Endothelial cell (in vitro differentiated cells): Measurements from ENCODE around the gene PER2. TPM values are rescaled to one million over a fixed set of nuclear protein-coding genes. Genes with fewer than 3 reads are reported as not detected.

Experiments used
- DNase-seq: peaks from one replicate; pipeline ENCODE4 v3.0.0; 2021; ENCODE audit warnings: low spot score
- H3K27ac Mint-ChIP-seq: one replicate; pipeline ENCODE4 v1.8.0; 2021; ENCODE audit warnings: mixed read lengths, inconsistent platforms; ENCODE audit not compliant: unreplicated experiment
- H3K27me3 Mint-ChIP-seq: one replicate; pipeline ENCODE4 v1.8.0; 2021; ENCODE audit warnings: mild to moderate bottlenecking, moderate library complexity, mixed read lengths, inconsistent platforms; ENCODE audit not compliant: unreplicated experiment
- H3K36me3 Mint-ChIP-seq: one replicate; pipeline ENCODE4 v1.8.0; 2021; ENCODE audit warnings: mild to moderate bottlenecking, low read depth, mixed read lengths, inconsistent platforms; ENCODE audit not compliant: unreplicated experiment
- H3K4me1 Mint-ChIP-seq: one replicate; pipeline ENCODE4 v1.8.0; 2021; ENCODE audit warnings: mild to moderate bottlenecking, mixed read lengths, inconsistent platforms; ENCODE audit not compliant: unreplicated experiment
- H3K4me3 Mint-ChIP-seq: one replicate; pipeline ENCODE4 v1.8.0; 2021; ENCODE audit warnings: mild to moderate bottlenecking, mixed read lengths, inconsistent platforms; ENCODE audit not compliant: unreplicated experiment
- H3K9me3 Mint-ChIP-seq: one replicate; pipeline ENCODE4 v1.8.0; 2021; ENCODE audit warnings: mixed read lengths, inconsistent platforms; ENCODE audit not compliant: unreplicated experiment
- total RNA-seq: library from RNA; stranded (reverse); fragmentation: NEBNext Ultra II Directional; extraction: Animal tissue kit (Norgen Biotek cat#: 25700); gene quantifications from one replicate; pipeline ENCODE4 v1.2.1, GENCODE V29; 2021; ENCODE audit not compliant: unreplicated experiment
- TF ChIP-seq, protein P1 (sequence below): fragments of 200-600 bp; sonication (generic); IDR thresholded peaks from one replicate; pipeline ENCODE4 v1.5.0; 2021; ENCODE audit warnings: antibody characterized with exemption; ENCODE audit not compliant: unreplicated experiment

The PER2 gene
- total RNA-seq, 1 donor from 2014 or later: 5.5 TPM

DNA sequence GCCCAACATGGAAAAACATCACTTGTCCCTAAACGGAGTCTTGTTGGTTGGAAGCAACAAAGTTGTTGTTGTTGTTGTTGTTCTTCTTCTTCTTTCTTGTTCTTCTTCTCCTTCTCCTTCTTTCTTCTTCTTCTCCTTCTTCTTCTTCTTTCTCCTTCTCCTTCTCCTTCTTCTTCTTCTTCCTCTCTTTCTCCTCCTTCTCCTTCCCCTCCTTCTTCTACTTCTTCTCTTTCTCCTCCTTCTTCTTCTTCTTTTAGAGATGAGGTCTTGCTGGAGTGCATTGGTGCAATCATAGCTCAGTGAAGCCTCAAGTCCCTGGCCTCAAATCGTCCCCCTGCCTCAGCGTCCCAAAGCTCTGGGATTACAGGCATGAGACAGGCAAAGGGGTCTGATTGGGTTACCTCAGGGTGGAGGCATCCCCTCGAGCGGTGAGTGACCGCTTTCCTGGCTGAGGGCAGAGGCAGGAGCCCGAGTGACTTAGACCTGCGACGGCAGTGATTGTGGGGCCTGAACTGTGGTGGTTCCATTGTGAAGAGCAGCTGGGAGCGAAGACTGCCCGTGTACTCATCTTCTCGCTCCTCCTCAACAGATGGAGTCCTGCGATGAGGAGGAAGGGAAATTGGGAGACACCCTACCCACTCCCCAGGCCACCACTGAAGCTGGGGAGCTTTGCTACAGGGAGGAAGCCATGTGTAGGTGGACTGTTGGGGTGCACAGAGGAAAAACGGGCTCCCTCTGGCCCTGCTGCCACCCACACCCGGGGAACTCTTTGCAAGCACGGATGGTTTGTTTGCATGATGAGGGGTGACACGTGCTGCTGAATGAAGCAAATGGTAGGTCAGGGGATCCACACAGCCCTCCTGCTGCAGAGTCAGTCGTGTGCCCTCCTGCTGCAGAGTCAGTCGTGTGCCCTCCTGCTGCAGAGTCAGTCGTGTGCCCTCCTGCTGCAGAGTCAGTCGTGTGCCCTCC, 7.0 kb upstream of the PER2 start:
- Mint-ChIP-seq H3K9me3 (no peaks in the 10 kb centered on the region), H3K27me3 (peaks cover 9% of the 10 kb centered on the region), H3K27ac (no peak overlapping the region), H3K4me3 (no peak overlapping the region), H3K36me3 (no peaks in the 10 kb centered on the region), H3K4me1 (peaks cover 4% of the 10 kb centered on the region)
- DNase-seq: no peak
- TF ChIP-seq, protein P1, sequence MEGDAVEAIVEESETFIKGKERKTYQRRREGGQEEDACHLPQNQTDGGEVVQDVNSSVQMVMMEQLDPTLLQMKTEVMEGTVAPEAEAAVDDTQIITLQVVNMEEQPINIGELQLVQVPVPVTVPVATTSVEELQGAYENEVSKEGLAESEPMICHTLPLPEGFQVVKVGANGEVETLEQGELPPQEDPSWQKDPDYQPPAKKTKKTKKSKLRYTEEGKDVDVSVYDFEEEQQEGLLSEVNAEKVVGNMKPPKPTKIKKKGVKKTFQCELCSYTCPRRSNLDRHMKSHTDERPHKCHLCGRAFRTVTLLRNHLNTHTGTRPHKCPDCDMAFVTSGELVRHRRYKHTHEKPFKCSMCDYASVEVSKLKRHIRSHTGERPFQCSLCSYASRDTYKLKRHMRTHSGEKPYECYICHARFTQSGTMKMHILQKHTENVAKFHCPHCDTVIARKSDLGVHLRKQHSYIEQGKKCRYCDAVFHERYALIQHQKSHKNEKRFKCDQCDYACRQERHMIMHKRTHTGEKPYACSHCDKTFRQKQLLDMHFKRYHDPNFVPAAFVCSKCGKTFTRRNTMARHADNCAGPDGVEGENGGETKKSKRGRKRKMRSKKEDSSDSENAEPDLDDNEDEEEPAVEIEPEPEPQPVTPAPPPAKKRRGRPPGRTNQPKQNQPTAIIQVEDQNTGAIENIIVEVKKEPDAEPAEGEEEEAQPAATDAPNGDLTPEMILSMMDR: no peak

DNA sequence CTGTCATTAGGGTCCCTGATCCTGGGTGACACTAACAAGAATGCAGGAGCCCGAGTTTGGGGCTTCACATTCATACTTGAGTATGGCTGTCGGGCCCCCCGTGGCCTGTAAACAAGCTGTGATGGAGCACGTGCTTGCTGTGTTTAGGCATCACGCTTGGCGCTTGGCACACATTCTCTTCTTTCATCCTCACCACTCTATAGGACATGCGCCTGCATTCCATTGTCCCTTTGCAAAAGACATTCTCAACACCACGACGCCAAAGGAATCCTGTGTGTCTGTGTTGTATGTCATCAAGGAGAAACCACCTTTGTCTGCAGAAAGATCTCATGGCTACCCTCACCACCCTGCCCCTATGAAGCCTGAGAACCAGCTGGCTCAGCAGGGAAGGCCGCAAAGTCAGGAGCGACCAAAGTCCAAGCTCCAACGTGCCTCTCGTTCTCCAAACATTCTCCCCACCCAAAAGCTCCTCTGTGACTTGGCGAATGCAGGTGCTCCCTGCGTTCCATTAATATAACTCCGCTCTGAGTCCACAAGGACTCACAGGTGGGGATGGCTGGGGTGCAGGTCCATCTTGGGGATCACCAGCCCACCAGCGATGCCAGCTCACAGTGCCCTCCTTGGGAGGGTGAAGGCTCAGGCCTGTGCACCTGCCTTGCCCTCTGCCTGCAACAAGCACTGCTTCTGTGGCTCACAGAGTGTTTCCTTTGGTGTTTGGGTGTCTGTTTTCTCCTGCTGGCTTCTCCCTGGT, 6.2 kb upstream of the PER2 start:
- TF ChIP-seq, protein P1: no peak
- H3K27ac Mint-ChIP-seq: no peak overlapping the region
- peak overlapping the region; percentile 3 for H3K4me3 Mint-ChIP-seq
- DNase-seq: no peak
- peaks cover 14% of the 10 kb centered on the region for H3K27me3 Mint-ChIP-seq
- no peaks in the 10 kb centered on the region for H3K9me3 Mint-ChIP-seq
- H3K36me3 Mint-ChIP-seq: no peaks in the 10 kb centered on the region
- H3K4me1 Mint-ChIP-seq: peaks cover 11% of the 10 kb centered on the region

DNA sequence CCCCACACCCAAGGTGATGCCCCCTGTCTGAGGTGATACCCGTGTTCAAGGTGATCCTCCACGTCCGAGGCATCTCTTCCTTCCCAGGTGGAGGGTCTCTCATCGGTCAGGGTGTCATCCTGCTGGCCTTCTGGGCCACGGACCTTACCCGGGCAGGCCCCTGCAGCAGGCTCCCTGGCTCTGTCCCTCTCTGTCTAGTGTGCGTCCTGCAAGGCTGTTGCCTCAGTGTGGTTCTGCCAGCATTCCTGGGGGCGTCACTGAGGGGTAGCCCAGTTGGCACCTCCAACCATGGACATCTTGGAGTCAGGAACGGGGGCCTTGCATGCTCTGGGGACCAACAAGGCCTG, 5.6 kb upstream of the PER2 start:
- no peak overlapping the region for H3K27ac Mint-ChIP-seq
- no peaks in the 10 kb centered on the region for H3K36me3 Mint-ChIP-seq
- H3K4me3 Mint-ChIP-seq: no peak overlapping the region
- H3K4me1 Mint-ChIP-seq: peaks cover 16% of the 10 kb centered on the region
- TF ChIP-seq, protein P1: no peak
- no peaks in the 10 kb centered on the region for H3K9me3 Mint-ChIP-seq
- DNase-seq: no peak
- peaks cover 18% of the 10 kb centered on the region for H3K27me3 Mint-ChIP-seq

DNA sequence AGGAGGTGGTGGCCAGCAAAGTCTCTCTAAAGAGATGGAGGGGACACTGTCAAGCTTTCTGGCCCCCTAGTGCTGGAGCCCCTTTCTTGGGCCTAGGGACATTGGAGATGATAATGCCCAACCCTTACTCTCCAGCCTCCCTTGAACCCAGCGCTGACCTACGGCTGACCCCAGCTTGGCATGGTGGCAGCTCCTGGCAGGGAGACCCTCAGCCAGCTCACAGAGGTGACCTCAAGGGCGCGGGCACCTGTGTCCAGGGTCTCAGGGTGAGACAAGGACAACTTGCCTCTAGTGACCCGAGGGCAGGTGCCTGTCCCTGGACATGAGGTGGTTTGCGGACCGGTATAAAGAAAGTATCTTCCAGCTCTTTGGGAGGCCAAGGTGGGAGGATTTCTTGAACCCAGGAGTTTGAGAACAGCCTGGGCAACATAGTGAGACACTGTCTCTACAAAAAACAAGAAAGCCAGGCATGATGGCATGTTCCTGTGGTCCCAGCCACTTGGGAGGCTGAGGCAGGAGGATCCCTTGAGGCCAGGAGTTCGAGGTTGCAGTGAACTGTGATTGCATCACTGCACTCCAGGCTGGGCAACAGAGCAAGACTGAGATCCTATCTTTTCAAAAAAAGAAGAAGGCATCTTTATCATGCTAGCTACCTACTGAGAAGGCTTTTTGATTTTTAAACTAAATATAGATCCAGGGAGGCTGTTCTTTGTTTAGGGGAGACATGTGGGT, 3.3 kb upstream of the PER2 start:
- peaks cover 22% of the 10 kb centered on the region for H3K27me3 Mint-ChIP-seq
- no peaks in the 10 kb centered on the region for H3K36me3 Mint-ChIP-seq
- TF ChIP-seq, protein P1: no peak
- H3K9me3 Mint-ChIP-seq: no peaks in the 10 kb centered on the region
- H3K4me3 Mint-ChIP-seq: no peak overlapping the region
- H3K27ac Mint-ChIP-seq: no peak overlapping the region
- DNase-seq: no peak
- peaks cover 11% of the 10 kb centered on the region for H3K4me1 Mint-ChIP-seq
